Stomach (tissue), 4 donors: ENCODE results near the gene DLGAP1.

Experiments
- CTCF ChIP-seq, 7 experiments: fragments of 450-650 bp in 4 of 7; fragments of 200-600 bp in 3 of 7; sonication (generic) in 3 of 7; IDR thresholded peaks; one replicate each; pipeline ENCODE4 v1.5.1; 2016 to 2019; ENCODE audit warnings: antibody characterized with exemption in 7 of 7, control low read depth in 2 of 7, mild to moderate bottlenecking in 1 of 7
- POLR2A ChIP-seq, 4 donors: fragments of 450-650 bp; IDR thresholded peaks; one replicate each; pipeline ENCODE4 v1.6.1; 2016; ENCODE audit warnings: antibody characterized with exemption in 4 of 4, control low read depth in 2 of 4, mild to moderate bottlenecking in 1 of 4, moderate library complexity in 1 of 4

GRCh38 chr18:4430836-4431235 lies 24.3 kb downstream of the DLGAP1 start:
- TF ChIP-seq CTCF (IDR thresholded peaks at IDR 0.05), result no peak
- TF ChIP-seq POLR2A (IDR thresholded peaks at IDR 0.05), result no peak
